HG03354 (cell line): Measurements from ENCODE around the gene VASN.
A peak's percentile ranks its signal among the peaks of the same experiment; 100 is the strongest.

Source experiments
- ATAC-seq: cut with Tn5 transposase; IDR thresholded peaks from one replicate; pipeline ENCODE4 v1.9.1; 2021; ENCODE audit warnings: mild to moderate bottlenecking; ENCODE audit not compliant: unreplicated experiment, poor library complexity, severe bottlenecking

VASN gene

GRCh38 chr16:4414187-4414917 is 42.7 kb downstream of the VASN start:
- ATAC-seq, result peak; percentile 62

- peak; percentile 17 for ATAC-seq
Measured at GRCh38 chr16:4415538-4416199, 44.0 kb downstream of the VASN start.

- peak; percentile 65 for ATAC-seq
Measured at GRCh38 chr16:4416200-4417032, 44.8 kb downstream of the VASN start, which contains the start of gene CORO7. Gene CORO7, minus strand, starts transcription at chr16:4416596. Its CDS starts 78 bp downstream, at chr16:4416518.

GRCh38 chr16:4419402-4419959 is 47.8 kb downstream of the VASN start:
- no peak for ATAC-seq

- ATAC-seq, result no peak
Measured at GRCh38 chr16:4420505-4421105, 49.0 kb downstream of the VASN start.

GRCh38 chr16:4425378-4426020 is 53.9 kb downstream of the VASN start, which contains the start of gene DNAJA3:
Gene DNAJA3, plus strand, starts transcription at chr16:4425868. Its CDS starts 14 bp downstream, at chr16:4425882.
- peak; percentile 89 for ATAC-seq

- peak; percentile 43 for ATAC-seq
Measured at GRCh38 chr16:4426021-4426684, 54.5 kb downstream of the VASN start.

GRCh38 chr16:4426722-4427372 is 55.2 kb downstream of the VASN start:
- ATAC-seq, result no peak

GRCh38 chr16:4428500-4428899 is 56.9 kb downstream of the VASN start:
- ATAC-seq, result no peak

GRCh38 chr16:4431023-4431422 is 59.4 kb downstream of the VASN start:
- ATAC-seq, result no peak
